ENCODE data around the gene SMIM44.
"Not testable (repeated sequence)": the region's sequence is repeated elsewhere in the genome, so short reads cannot be mapped to it uniquely, and the experiment has no call there.

DNA sequence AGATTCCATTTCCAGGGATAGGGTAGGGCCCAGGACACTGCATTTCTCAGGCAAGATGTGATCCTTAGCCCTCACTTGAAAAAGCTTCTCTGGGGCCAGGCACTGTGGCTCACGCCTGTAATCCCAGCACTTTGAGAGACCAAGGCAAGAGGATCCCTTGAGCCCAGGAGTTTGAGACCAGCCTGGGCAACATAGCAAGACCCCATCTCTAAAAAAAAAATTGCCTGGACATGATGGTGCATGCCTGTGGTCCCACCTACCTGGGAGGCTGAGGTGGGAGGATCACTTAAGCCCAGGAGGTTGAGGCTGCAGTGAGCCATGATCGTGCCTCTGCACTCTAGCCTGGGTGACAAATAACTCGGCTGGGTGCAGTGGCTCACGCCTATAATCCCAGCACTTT lies 36.6 kb downstream of the SMIM44 start:
- TF ChIP-seq, protein P1, sequence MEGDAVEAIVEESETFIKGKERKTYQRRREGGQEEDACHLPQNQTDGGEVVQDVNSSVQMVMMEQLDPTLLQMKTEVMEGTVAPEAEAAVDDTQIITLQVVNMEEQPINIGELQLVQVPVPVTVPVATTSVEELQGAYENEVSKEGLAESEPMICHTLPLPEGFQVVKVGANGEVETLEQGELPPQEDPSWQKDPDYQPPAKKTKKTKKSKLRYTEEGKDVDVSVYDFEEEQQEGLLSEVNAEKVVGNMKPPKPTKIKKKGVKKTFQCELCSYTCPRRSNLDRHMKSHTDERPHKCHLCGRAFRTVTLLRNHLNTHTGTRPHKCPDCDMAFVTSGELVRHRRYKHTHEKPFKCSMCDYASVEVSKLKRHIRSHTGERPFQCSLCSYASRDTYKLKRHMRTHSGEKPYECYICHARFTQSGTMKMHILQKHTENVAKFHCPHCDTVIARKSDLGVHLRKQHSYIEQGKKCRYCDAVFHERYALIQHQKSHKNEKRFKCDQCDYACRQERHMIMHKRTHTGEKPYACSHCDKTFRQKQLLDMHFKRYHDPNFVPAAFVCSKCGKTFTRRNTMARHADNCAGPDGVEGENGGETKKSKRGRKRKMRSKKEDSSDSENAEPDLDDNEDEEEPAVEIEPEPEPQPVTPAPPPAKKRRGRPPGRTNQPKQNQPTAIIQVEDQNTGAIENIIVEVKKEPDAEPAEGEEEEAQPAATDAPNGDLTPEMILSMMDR (IDR thresholded peaks at IDR 0.05): not testable (repeated sequence)
- not testable (repeated sequence) for TF ChIP-seq EZH2 (IDR thresholded peaks at IDR 0.05; ENCODE audit: borderline replicate concordance, insufficient read depth, low read depth, low read length, poor library complexity, severe bottlenecking)

All from B cell (primary cell).